Cerebellar nuclear complex (tissue), 1 donor: ENCODE measurements around the gene PIGZ.

Experiments
- DNase-seq, 2 experiments: peaks; one replicate each; lab custom pipeline; 2025; lab: John Stamatoyannopoulos, UW

PIGZ gene

GRCh38 chr3:196983186-196983585 is 14.6 kb upstream of the PIGZ start:
- no peak for DNase-seq

- DNase-seq = no peak
These were observed 13.0 kb upstream of the PIGZ start for GRCh38 chr3:196981657-196982056.

GRCh38 chr3:196979545-196979944 is 10.9 kb upstream of the PIGZ start:
- DNase-seq = no peak

- DNase-seq = no peak
These were observed 8.3 kb upstream of the PIGZ start for GRCh38 chr3:196976941-196977340.

- no peak for DNase-seq
These were observed 6.7 kb upstream of the PIGZ start for GRCh38 chr3:196975349-196975748.

GRCh38 chr3:196974661-196975060 is 6.0 kb upstream of the PIGZ start:
- no peak for DNase-seq

GRCh38 chr3:196971094-196971698 is 2.6 kb upstream of the PIGZ start:
- DNase-seq = no peak

- no peak for DNase-seq
These were observed 2.0 kb upstream of the PIGZ start for GRCh38 chr3:196970547-196971093.

- DNase-seq = no peak
These were observed 1.3 kb upstream of the PIGZ start for GRCh38 chr3:196969660-196970546.

GRCh38 chr3:196969134-196969659 is 564 bp upstream of the PIGZ start:
- no peak for DNase-seq

GRCh38 chr3:196967412-196968232 is 1.0 kb downstream of the PIGZ start:
- DNase-seq = no peak

GRCh38 chr3:196966526-196967401 is 1.9 kb downstream of the PIGZ start:
- no peak for DNase-seq

GRCh38 chr3:196965804-196966173 is 2.8 kb downstream of the PIGZ start:
- no peak for DNase-seq

GRCh38 chr3:196965112-196965803 is 3.4 kb downstream of the PIGZ start:
- no peak for DNase-seq

- no peak for DNase-seq
These were observed 5.0 kb downstream of the PIGZ start for GRCh38 chr3:196963631-196963953.

- no peak for DNase-seq
These were observed 5.6 kb downstream of the PIGZ start for GRCh38 chr3:196962930-196963630.

- DNase-seq = no peak
These were observed 6.3 kb downstream of the PIGZ start for GRCh38 chr3:196962108-196962929.

GRCh38 chr3:196954832-196955231 is 13.8 kb downstream of the PIGZ start:
- DNase-seq = no peak

- DNase-seq = no peak
These were observed 17.3 kb downstream of the PIGZ start for GRCh38 chr3:196951371-196951770.
